DOHH2 (cell line): Measurements from ENCODE around the gene RSPO4.

Experiments
- H3F3A ChIP-seq: fragments of 200-600 bp; sonication (generic), shearing (Covaris generic); 2 replicates; pipeline ENCODE4 v1.6.0; 2016; ENCODE audit warnings: antibody characterized with exemption, mild to moderate bottlenecking; ENCODE audit not compliant: control insufficient read depth, insufficient read depth
- H3K27ac ChIP-seq: fragments of 200-600 bp; sonication (generic); 2 replicates; pipeline ENCODE4 v1.5.1; 2014; ENCODE audit warnings: low read depth, mild to moderate bottlenecking, low read length, moderate library complexity
- H3K27me3 ChIP-seq: fragments of 200-600 bp; sonication (generic); 2 replicates; pipeline ENCODE4 v1.6.1; 2014; ENCODE audit warnings: mild to moderate bottlenecking, low read length, mixed read lengths; ENCODE audit not compliant: control insufficient read depth
- H3K36me3 ChIP-seq: fragments of 200-600 bp; sonication (generic); 2 replicates; pipeline ENCODE4 v1.6.1; 2014; ENCODE audit warnings: mild to moderate bottlenecking, low read length, moderate library complexity, mixed read lengths; ENCODE audit not compliant: control insufficient read depth
- H3K4me1 ChIP-seq: fragments of 200-600 bp; sonication (generic); 2 replicates; pipeline ENCODE4 v1.6.1; 2014; ENCODE audit warnings: mild to moderate bottlenecking, low read length, mixed read lengths; ENCODE audit not compliant: control insufficient read depth
- H3K4me2 ChIP-seq: fragments of 200-600 bp; sonication (generic); 2 replicates; pipeline ENCODE4 v1.6.0; 2014; ENCODE audit warnings: mild to moderate bottlenecking, low read length, moderate library complexity
- H3K4me3 ChIP-seq: fragments of 200-600 bp; sonication (generic); 2 replicates; pipeline ENCODE4 v1.5.1; 2014; ENCODE audit warnings: mild to moderate bottlenecking, low read length, mixed read lengths
- H3K79me2 ChIP-seq: fragments of 200-600 bp; sonication (generic); 2 replicates; pipeline ENCODE4 v1.6.1; 2014; ENCODE audit warnings: mild to moderate bottlenecking, low read length, mixed read lengths; ENCODE audit not compliant: control insufficient read depth
- H3K9me2 ChIP-seq: fragments of 200-600 bp; sonication (generic); replicated peaks from 2 replicates; pipeline ENCODE4 v1.6.1; 2014; ENCODE audit warnings: mild to moderate bottlenecking, low read length, mixed read lengths; ENCODE audit not compliant: control insufficient read depth
- H3K9me3 ChIP-seq: fragments of 200-600 bp; sonication (generic); 2 replicates; pipeline ENCODE4 v1.6.1; 2014; ENCODE audit warnings: antibody characterized with exemption, low read length, mixed read lengths; ENCODE audit not compliant: control insufficient read depth, insufficient read depth
- H4K20me1 ChIP-seq: fragments of 200-600 bp; sonication (generic); 2 replicates; pipeline ENCODE4 v1.6.0; 2014; ENCODE audit warnings: low read depth, mild to moderate bottlenecking, antibody characterized with exemption, low read length, moderate library complexity; ENCODE audit not compliant: control insufficient read depth, insufficient read depth
- EZH2phosphoT487 ChIP-seq: fragments of 200-600 bp; sonication (generic); IDR thresholded peaks from 2 replicates; pipeline ENCODE4 v1.6.1; 2017; ENCODE audit warnings: borderline replicate concordance, mild to moderate bottlenecking, antibody characterized with exemption, low read length, moderate library complexity, mixed read lengths
- TF ChIP-seq, protein P1 (sequence below): fragments of 200-600 bp; sonication (generic); IDR thresholded peaks from one replicate; pipeline ENCODE4 v1.5.1; 2014; ENCODE audit warnings: antibody characterized with exemption, mild to moderate bottlenecking, low read depth, low read length; ENCODE audit not compliant: poor library complexity, severe bottlenecking

Gene RSPO4

DNA sequence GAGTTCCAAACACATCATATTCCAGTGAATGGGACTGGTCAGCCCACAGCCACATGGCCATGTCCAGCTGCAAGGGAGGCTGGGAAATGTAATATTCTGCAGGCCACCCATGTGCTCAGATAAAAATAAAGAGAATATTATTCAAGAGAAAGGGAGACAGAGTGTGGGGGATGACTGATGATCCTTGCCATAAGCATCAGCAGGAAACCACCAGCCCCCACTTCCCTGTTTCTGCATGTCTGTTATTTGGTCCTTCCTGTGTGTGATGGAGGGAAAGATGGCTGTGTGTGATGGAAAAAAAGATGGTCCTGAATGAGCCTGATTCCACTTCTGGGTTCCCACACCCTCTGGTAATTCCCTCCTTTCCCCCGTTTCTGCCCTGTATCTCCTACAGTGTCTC is 13.1 kb upstream of the RSPO4 start:
- Histone ChIP-seq H3F3A (no peaks in the 10 kb centered on the region), H3K4me2 (no peak overlapping the region), H3K27ac (no peak overlapping the region), H3K9me3 (no peaks in the 10 kb centered on the region), H4K20me1 (no peaks in the 10 kb centered on the region), H3K4me3 (no peak overlapping the region), H3K4me1 (no peaks in the 10 kb centered on the region), H3K9me2 (no peaks in the 10 kb centered on the region), H3K79me2 (no peaks in the 10 kb centered on the region), H3K27me3 (no peaks in the 10 kb centered on the region; the same call in 1 of the 2 replicates), H3K36me3 (no peaks in the 10 kb centered on the region)
- TF ChIP-seq, protein P1, sequence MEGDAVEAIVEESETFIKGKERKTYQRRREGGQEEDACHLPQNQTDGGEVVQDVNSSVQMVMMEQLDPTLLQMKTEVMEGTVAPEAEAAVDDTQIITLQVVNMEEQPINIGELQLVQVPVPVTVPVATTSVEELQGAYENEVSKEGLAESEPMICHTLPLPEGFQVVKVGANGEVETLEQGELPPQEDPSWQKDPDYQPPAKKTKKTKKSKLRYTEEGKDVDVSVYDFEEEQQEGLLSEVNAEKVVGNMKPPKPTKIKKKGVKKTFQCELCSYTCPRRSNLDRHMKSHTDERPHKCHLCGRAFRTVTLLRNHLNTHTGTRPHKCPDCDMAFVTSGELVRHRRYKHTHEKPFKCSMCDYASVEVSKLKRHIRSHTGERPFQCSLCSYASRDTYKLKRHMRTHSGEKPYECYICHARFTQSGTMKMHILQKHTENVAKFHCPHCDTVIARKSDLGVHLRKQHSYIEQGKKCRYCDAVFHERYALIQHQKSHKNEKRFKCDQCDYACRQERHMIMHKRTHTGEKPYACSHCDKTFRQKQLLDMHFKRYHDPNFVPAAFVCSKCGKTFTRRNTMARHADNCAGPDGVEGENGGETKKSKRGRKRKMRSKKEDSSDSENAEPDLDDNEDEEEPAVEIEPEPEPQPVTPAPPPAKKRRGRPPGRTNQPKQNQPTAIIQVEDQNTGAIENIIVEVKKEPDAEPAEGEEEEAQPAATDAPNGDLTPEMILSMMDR: no peak
- no peak for TF ChIP-seq EZH2phosphoT487

DNA sequence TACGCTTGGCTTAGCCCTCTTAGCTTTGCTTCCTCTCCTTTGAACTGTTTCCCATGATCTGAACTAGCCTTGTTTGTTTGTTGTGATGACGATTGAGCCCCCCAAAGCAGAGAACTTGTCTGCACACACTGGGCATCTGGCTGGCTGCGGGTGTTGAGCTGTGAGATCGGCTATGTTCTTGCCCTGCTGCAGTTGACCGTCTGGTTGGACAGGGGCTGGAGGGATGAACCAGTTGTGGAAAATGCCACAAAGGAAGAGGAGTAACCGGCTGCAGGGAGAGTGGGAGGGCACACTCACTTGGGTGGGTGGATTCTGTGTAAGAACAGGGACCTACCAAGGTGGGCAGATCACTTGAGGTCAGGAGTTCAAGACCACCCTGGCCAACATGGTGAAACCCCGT is 12.4 kb upstream of the RSPO4 start:
- Histone ChIP-seq H3K27ac (no peak overlapping the region), H3K9me2 (no peaks in the 10 kb centered on the region), H3K4me2 (no peak overlapping the region), H3K36me3 (no peaks in the 10 kb centered on the region), H3K4me1 (no peaks in the 10 kb centered on the region), H3K4me3 (no peak overlapping the region), H3K9me3 (no peaks in the 10 kb centered on the region), H3K27me3 (no peaks in the 10 kb centered on the region; the same call in 1 of the 2 replicates), H3K79me2 (no peaks in the 10 kb centered on the region), H3F3A (no peaks in the 10 kb centered on the region), H4K20me1 (no peaks in the 10 kb centered on the region)
- TF ChIP-seq, protein P1: no peak
- TF ChIP-seq EZH2phosphoT487: no peak

GRCh38 chr20:1013566-1014340 is 11.6 kb upstream of the RSPO4 start:
- Histone ChIP-seq H3K4me1 (no peaks in the 10 kb centered on the region), H3K4me2 (no peak overlapping the region), H3F3A (no peaks in the 10 kb centered on the region), H4K20me1 (no peaks in the 10 kb centered on the region), H3K79me2 (no peaks in the 10 kb centered on the region), H3K4me3 (no peak overlapping the region), H3K9me2 (no peaks in the 10 kb centered on the region), H3K36me3 (no peaks in the 10 kb centered on the region), H3K27me3 (no peaks in the 10 kb centered on the region; the same call in 1 of the 2 replicates), H3K9me3 (no peaks in the 10 kb centered on the region), H3K27ac (no peak overlapping the region)
- TF ChIP-seq EZH2phosphoT487: no peak
- TF ChIP-seq, protein P1: no peak
